Measurements from ENCODE around the gene TNFRSF19. TPM values are rescaled to one million over a fixed set of nuclear protein-coding genes. Genes with fewer than 3 reads are reported as not detected.

TNFRSF19 gene
- total RNA-seq, 1 experiment from 2014 or later = 0.54 TPM

GRCh38 chr13:23645851-23646250 is 75.6 kb downstream of the TNFRSF19 start:
- no peaks in the 10 kb centered on the region for H3K4me1 ChIP-seq (ENCODE audit: control insufficient read depth, insufficient read depth, low read length)
- no peaks in the 10 kb centered on the region; the same call in 1 of the 2 replicates for H3K27me3 ChIP-seq (ENCODE audit: control insufficient read depth, insufficient read depth, low read length)
- POLR2A ChIA-PET = no interaction called here
- no peaks in the 10 kb centered on the region for H3K9me3 ChIP-seq (ENCODE audit: control insufficient read depth, insufficient read depth, low read depth, low read length)
- in situ Hi-C loops (cut with HindIII; ENCODE audit: low pct_unique_long_range_greater_than_20kb, low sequenced_read_pairs) (no loop called here), intact Hi-C loops (cut with micrococcal nuclease; ENCODE audit: unreplicated experiment) (no loop called here)
- no peak for TF ChIP-seq SIN3A (IDR thresholded peaks at IDR 0.05; ENCODE audit: borderline replicate concordance, insufficient read depth, low read depth, low read length)
- TF ChIP-seq POLR2AphosphoS5 (IDR thresholded peaks at IDR 0.05; ENCODE audit: low read depth, low read length) = no peak
- TF ChIP-seq REST (IDR thresholded peaks at IDR 0.05; ENCODE audit: insufficient read depth in 1 of 2, low read depth in 2 of 2, low read length in 1 of 2) = no peak
- TF ChIP-seq CTCF (IDR thresholded peaks at IDR 0.05) = no peak
- TF ChIP-seq TCF7L2 (IDR thresholded peaks at IDR 0.05; ENCODE audit: low read depth, low read length) = no peak
- no peaks in the 10 kb centered on the region for H3K36me3 ChIP-seq (ENCODE audit: control insufficient read depth, insufficient read depth, low read length)
- DNase-seq (ENCODE audit: low read depth, low spot score) (no peak), ATAC-seq (no peak)
- H3K27ac ChIP-seq (ENCODE audit: low read length) = no peak overlapping the region
- H3K4me3 ChIP-seq (ENCODE audit: low read depth in 2 of 2, low read length in 2 of 2) = no peak overlapping the region
- BruUV-seq (replicated peaks) = no TSS peak
- CTCF ChIA-PET = no interaction called here

- no TSS peak for BruUV-seq (replicated peaks)
- TF ChIP-seq SIN3A (IDR thresholded peaks at IDR 0.05; ENCODE audit: borderline replicate concordance, insufficient read depth, low read depth, low read length) (no peak), POLR2AphosphoS5 (IDR thresholded peaks at IDR 0.05; ENCODE audit: low read depth, low read length) (no peak), CTCF (IDR thresholded peaks at IDR 0.05) (no peak), TCF7L2 (IDR thresholded peaks at IDR 0.05; ENCODE audit: low read depth, low read length) (no peak), REST (IDR thresholded peaks at IDR 0.05; ENCODE audit: insufficient read depth in 1 of 2, low read depth in 2 of 2, low read length in 1 of 2) (no peak)
- ATAC-seq = no peak
- POLR2A ChIA-PET = no interaction called here
- Histone ChIP-seq H3K9me3 (ENCODE audit: control insufficient read depth, insufficient read depth, low read depth, low read length) (no peaks in the 10 kb centered on the region), H3K4me3 (ENCODE audit: low read depth in 2 of 2, low read length in 2 of 2) (no peak overlapping the region), H3K27me3 (ENCODE audit: control insufficient read depth, insufficient read depth, low read length) (no peaks in the 10 kb centered on the region; the same call in 1 of the 2 replicates), H3K36me3 (ENCODE audit: control insufficient read depth, insufficient read depth, low read length) (no peaks in the 10 kb centered on the region), H3K27ac (ENCODE audit: low read length) (no peak overlapping the region), H3K4me1 (ENCODE audit: control insufficient read depth, insufficient read depth, low read length) (no peaks in the 10 kb centered on the region)
- DNase-seq (ENCODE audit: low read depth, low spot score) = no peak
- in situ Hi-C loops (cut with HindIII; ENCODE audit: low pct_unique_long_range_greater_than_20kb, low sequenced_read_pairs) (no loop called here), intact Hi-C loops (cut with micrococcal nuclease; ENCODE audit: unreplicated experiment) (no loop called here)
- CTCF ChIA-PET = no interaction called here
Observed at GRCh38 chr13:23651439-23651838, 81.2 kb downstream of the TNFRSF19 start.

Measured in Panc1 (cell line).